DOHH2 (cell line): ENCODE data around the gene WNT8B.

Source experiments
- EZH2phosphoT487 ChIP-seq: fragments of 200-600 bp; sonication (generic); IDR thresholded peaks from 2 replicates; pipeline ENCODE4 v1.6.1; 2017; ENCODE audit warnings: borderline replicate concordance, mild to moderate bottlenecking, antibody characterized with exemption, low read length, moderate library complexity, mixed read lengths
- TF ChIP-seq, protein P1 (sequence below): fragments of 200-600 bp; sonication (generic); IDR thresholded peaks from one replicate; pipeline ENCODE4 v1.5.1; 2014; ENCODE audit warnings: antibody characterized with exemption, mild to moderate bottlenecking, low read depth, low read length; ENCODE audit not compliant: poor library complexity, severe bottlenecking

DNA sequence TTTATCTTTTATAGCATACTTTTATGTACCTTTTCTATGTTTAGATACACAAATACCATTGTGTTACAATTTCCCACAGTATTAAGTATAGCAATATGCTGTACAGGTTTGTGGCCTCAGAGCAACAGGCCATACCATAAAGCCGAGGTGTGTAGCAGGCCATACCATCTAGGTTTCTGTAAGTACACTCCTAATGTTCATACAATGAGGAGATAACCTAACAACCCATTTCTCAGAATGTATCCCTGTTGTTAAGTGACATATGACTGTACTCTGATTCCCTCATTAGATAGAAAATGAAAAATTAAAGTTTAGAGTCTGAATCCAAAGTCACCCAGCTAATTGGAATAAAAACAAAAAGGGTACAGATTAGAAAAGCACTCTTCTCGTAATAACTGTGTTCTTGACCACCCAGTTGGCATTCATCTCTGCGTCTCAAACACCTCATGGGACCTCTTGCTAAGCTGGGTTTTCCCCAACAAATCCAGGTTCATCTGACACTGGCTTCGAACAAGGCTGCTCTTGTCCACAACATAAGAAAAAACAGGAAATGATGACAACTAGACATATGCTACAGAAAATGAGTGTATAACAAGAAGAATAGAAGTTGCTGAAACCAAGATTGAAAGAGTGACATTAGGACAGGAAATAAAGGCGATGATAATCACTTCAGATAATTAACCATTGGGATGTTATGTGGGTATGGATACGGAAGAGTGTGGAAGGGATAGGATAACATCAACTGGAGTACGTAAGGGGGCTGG is 65.5 kb downstream of the WNT8B start:
- TF ChIP-seq, protein P1, sequence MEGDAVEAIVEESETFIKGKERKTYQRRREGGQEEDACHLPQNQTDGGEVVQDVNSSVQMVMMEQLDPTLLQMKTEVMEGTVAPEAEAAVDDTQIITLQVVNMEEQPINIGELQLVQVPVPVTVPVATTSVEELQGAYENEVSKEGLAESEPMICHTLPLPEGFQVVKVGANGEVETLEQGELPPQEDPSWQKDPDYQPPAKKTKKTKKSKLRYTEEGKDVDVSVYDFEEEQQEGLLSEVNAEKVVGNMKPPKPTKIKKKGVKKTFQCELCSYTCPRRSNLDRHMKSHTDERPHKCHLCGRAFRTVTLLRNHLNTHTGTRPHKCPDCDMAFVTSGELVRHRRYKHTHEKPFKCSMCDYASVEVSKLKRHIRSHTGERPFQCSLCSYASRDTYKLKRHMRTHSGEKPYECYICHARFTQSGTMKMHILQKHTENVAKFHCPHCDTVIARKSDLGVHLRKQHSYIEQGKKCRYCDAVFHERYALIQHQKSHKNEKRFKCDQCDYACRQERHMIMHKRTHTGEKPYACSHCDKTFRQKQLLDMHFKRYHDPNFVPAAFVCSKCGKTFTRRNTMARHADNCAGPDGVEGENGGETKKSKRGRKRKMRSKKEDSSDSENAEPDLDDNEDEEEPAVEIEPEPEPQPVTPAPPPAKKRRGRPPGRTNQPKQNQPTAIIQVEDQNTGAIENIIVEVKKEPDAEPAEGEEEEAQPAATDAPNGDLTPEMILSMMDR: no peak
- TF ChIP-seq EZH2phosphoT487: no peak
